SU-DHL-6 (cell line): ENCODE results near the gene DSCAML1.

Experiments
- H2AFZ ChIP-seq: fragments of 200-600 bp; sonication (generic); 2 replicates; pipeline ENCODE4 v1.6.1; 2014; ENCODE audit warnings: low read depth, mild to moderate bottlenecking, moderate library complexity, mixed read lengths, antibody characterized with exemption, low read length; ENCODE audit not compliant: severe bottlenecking
- H3F3A ChIP-seq: fragments of 200-600 bp; shearing (Covaris generic); 2 replicates; pipeline ENCODE4 v1.6.0; 2016; ENCODE audit warnings: antibody characterized with exemption, mild to moderate bottlenecking; ENCODE audit not compliant: insufficient read depth
- H3K27ac ChIP-seq: fragments of 200-600 bp; sonication (generic); 2 replicates; pipeline ENCODE4 v1.5.1; 2016; ENCODE audit warnings: low read depth, mild to moderate bottlenecking, low read length, moderate library complexity, mixed read lengths
- H3K27me3 ChIP-seq: fragments of 200-600 bp; sonication (generic), shearing (Covaris generic); 2 replicates; pipeline ENCODE4 v1.6.0; 2014; ENCODE audit warnings: mild to moderate bottlenecking, low read length
- H3K36me3 ChIP-seq: fragments of 200-600 bp; sonication (generic); 2 replicates; pipeline ENCODE4 v1.6.1; 2014; ENCODE audit warnings: mild to moderate bottlenecking, low read length, mixed read lengths
- H3K4me2 ChIP-seq: fragments of 300-600, 200-600 bp; shearing (Covaris generic), sonication (generic); 2 replicates; pipeline ENCODE4 v1.6.0; 2014; ENCODE audit warnings: low read length, low read depth, mild to moderate bottlenecking; ENCODE audit not compliant: poor library complexity, severe bottlenecking
- H3K4me3 ChIP-seq: fragments of 200-600 bp; sonication (generic); 2 replicates; pipeline ENCODE4 v1.5.1; 2014; ENCODE audit warnings: antibody characterized with exemption, low read length, mild to moderate bottlenecking, mixed read lengths; ENCODE audit not compliant: insufficient read depth, poor library complexity, severe bottlenecking
- H3K79me2 ChIP-seq: fragments of 200-600 bp; sonication (generic); 2 replicates; pipeline ENCODE4 v1.6.1; 2014; ENCODE audit warnings: mild to moderate bottlenecking, low read length, moderate library complexity; ENCODE audit not compliant: insufficient read depth
- H3K9ac ChIP-seq: fragments of 200-600 bp; sonication (generic); 2 replicates; pipeline ENCODE4 v1.7.0; 2014; ENCODE audit warnings: mild to moderate bottlenecking, low read length
- H3K9me2 ChIP-seq: fragments of 200-600 bp; sonication (generic); replicated peaks from 2 replicates; pipeline ENCODE4 v1.6.1; 2014; ENCODE audit warnings: low read length; ENCODE audit not compliant: insufficient read depth
- H3K9me3 ChIP-seq: fragments of 200-600 bp; sonication (generic); 2 replicates; pipeline ENCODE4 v1.6.1; 2014; ENCODE audit warnings: low read length, mixed read lengths; ENCODE audit not compliant: insufficient read depth
- H4K20me1 ChIP-seq: fragments of 200-600 bp; sonication (generic); 2 replicates; pipeline ENCODE4 v1.6.1; 2014; ENCODE audit warnings: low read depth, mild to moderate bottlenecking, antibody characterized with exemption, low read length, moderate library complexity, mixed read lengths
- CTCF ChIP-seq: fragments of 200-600 bp; sonication (generic); IDR thresholded peaks from one replicate; pipeline ENCODE4 v1.5.1; 2017; ENCODE audit warnings: antibody characterized with exemption, mild to moderate bottlenecking, low read length, moderate library complexity; ENCODE audit not compliant: insufficient read depth, poor library complexity, severe bottlenecking
- EZH2phosphoT487 ChIP-seq: fragments of 200-600 bp; sonication (generic), shearing (Covaris generic); conservative IDR thresholded peaks from 2 replicates; pipeline ENCODE4 v1.6.1; 2018; ENCODE audit warnings: mild to moderate bottlenecking, antibody characterized with exemption, low read length, moderate library complexity, mixed read lengths

Gene DSCAML1

GRCh38 chr11:117646411-117646810 lies 150.6 kb downstream of the DSCAML1 start:
- H3K27ac ChIP-seq, result no peak overlapping the region

DNA sequence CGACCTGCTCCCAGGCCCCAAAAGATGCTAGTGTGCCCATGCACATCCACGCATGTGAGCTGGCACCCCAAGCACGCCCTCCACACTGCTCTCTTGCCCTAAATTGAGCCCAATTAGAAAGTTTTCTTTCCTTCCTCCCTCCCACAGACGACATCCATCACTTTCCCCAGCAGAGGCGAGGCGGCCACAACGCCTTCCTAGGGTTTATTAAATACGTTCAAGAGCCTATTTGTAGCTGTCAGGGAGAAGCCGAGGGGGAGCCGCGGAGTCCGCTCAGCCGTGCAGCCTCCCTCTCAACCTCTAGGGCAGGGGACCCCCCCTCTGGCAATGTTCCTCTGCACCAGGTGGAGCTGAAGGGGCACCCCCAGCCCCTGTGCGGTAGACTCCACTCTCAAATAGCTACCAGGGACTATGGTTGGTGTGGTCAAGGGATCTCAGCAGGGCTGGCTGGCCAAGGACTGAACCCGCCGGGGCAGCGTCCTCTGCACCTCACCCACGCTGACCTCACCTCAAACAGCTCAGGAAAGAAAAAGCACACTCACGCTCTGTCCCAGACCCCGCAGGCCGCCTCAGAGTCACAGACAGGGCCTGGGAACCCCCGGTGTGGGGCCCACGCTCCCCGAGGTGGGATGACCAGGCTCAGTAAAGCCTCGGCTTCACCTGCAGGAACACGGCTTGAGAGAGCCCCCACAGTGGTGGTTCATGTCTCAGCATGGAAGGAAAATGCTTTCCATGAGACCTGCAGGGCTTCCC lies 152.4 kb downstream of the DSCAML1 start:
- H3K27ac ChIP-seq, result no peak overlapping the region
- H3K9me2 ChIP-seq, result no peaks in the 10 kb centered on the region
- H3K9me3 ChIP-seq, result no peaks in the 10 kb centered on the region
- H3F3A ChIP-seq, result no peaks in the 10 kb centered on the region
- no peaks in the 10 kb centered on the region for H3K36me3 ChIP-seq
- H3K9ac ChIP-seq, result no peak overlapping the region
- no peaks in the 10 kb centered on the region for H3K79me2 ChIP-seq
- no peaks in the 10 kb centered on the region for H3K27me3 ChIP-seq
- H3K4me3 ChIP-seq, result no peak overlapping the region
- no peak overlapping the region for H2AFZ ChIP-seq
- no peak overlapping the region for H3K4me2 ChIP-seq
- TF ChIP-seq EZH2phosphoT487 (no peak), CTCF (no peak)
- H4K20me1 ChIP-seq, result no peaks in the 10 kb centered on the region

More at GRCh38 chr11:117646411-117646810, 150.6 kb downstream of the DSCAML1 start:
- no peak overlapping the region for H3K4me2 ChIP-seq
- no peaks in the 10 kb centered on the region for H3K79me2 ChIP-seq
- TF ChIP-seq CTCF (no peak), EZH2phosphoT487 (no peak)
- no peak overlapping the region for H3K4me3 ChIP-seq
- no peak overlapping the region for H3K9ac ChIP-seq
- no peaks in the 10 kb centered on the region for H3K9me3 ChIP-seq
- no peaks in the 10 kb centered on the region for H3K36me3 ChIP-seq
- H3K27me3 ChIP-seq, result no peaks in the 10 kb centered on the region
- H3K9me2 ChIP-seq, result no peaks in the 10 kb centered on the region
- H2AFZ ChIP-seq, result no peak overlapping the region
- H4K20me1 ChIP-seq, result no peaks in the 10 kb centered on the region
- no peaks in the 10 kb centered on the region for H3F3A ChIP-seq

DNA sequence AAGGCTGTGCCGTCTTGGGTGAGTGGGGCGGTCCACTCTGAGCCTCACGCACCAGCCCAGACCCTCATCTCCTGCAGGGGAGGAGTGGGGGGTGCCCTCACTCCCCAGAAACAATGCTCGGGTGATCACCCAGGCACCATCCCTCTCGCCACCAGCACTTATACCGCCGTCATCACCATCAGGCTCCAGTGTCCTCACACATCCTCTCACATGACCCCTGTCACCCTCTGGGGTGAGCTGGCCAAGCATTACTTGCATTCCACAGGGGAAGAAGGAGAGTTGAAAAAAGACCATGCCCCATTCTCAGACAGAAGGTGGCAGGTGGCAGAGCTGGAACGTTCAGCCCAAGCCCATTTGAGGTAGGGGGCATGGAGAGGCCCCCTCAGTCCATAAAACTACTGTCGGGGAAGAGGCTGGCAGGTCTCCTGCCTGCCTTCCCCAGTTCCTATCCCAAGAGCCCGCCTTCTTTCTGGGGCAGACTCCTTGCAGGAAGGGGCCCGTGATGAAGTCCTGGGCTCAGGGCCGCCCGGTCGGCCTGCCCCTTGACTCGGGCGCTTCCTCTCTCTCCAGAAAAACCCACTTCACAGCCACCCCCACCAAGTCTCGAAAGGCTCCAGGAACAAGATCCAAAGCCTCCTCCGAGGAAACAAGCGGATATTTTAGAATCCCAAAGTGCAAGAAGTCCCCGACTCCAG lies 153.3 kb downstream of the DSCAML1 start:
- Histone ChIP-seq H3K9me2 (no peaks in the 10 kb centered on the region), H3K36me3 (no peaks in the 10 kb centered on the region), H3K4me3 (no peak overlapping the region), H3K9ac (no peak overlapping the region), H3F3A (no peaks in the 10 kb centered on the region), H3K27ac (no peak overlapping the region), H3K9me3 (no peaks in the 10 kb centered on the region), H2AFZ (no peak overlapping the region), H3K4me2 (no peak overlapping the region), H3K27me3 (peaks cover under 1% of the 10 kb centered on the region; the same call in 1 of the 2 replicates), H3K79me2 (no peaks in the 10 kb centered on the region), H4K20me1 (no peaks in the 10 kb centered on the region)
- TF ChIP-seq EZH2phosphoT487 (no peak), CTCF (no peak)
